ENCODE results near the gene ATCAY.

The ATCAY gene

GRCh38 chr19:3910105-3910504 is 29.6 kb downstream of the ATCAY start:
- Histone ChIP-seq H3K9me3 (ENCODE audit: control insufficient read depth, insufficient read depth, low read length) (0 out of 2 replicates have a peak, but pooled peaks cover 5% of the 10 kb centered on the region), H3K27ac (ENCODE audit: low read depth, low read length) (no peak overlapping the region), H3K27me3 (ENCODE audit: control insufficient read depth, low read length) (no peaks in the 10 kb centered on the region), H3F3A (ENCODE audit: control insufficient read depth, insufficient read depth) (no peaks in the 10 kb centered on the region), H4K20me1 (ENCODE audit: control insufficient read depth, insufficient read depth, low read depth, low read length) (no peaks in the 10 kb centered on the region), H3K4me3 (ENCODE audit: low read length) (no peak overlapping the region), H3K9me2 (replicated peaks; ENCODE audit: control insufficient read depth, low read length) (no peaks in the 10 kb centered on the region), H3K4me1 (ENCODE audit: control insufficient read depth, low read length) (no peaks in the 10 kb centered on the region), H3K36me3 (ENCODE audit: control insufficient read depth, low read length) (no peaks in the 10 kb centered on the region), H3K79me2 (ENCODE audit: control insufficient read depth, low read length) (no peaks in the 10 kb centered on the region), H3K4me2 (ENCODE audit: low read length) (no peak overlapping the region)
- TF ChIP-seq EZH2phosphoT487 (IDR thresholded peaks at IDR 0.05; ENCODE audit: borderline replicate concordance, low read length) (no peak), CTCF (IDR thresholded peaks at IDR 0.05; ENCODE audit: low read depth, low read length, poor library complexity, severe bottlenecking) (no peak)

- Histone ChIP-seq H3K27ac (ENCODE audit: low read depth, low read length) (no peak overlapping the region), H3K27me3 (ENCODE audit: control insufficient read depth, low read length) (peaks cover 5% of the 10 kb centered on the region), H3K36me3 (ENCODE audit: control insufficient read depth, low read length) (no peaks in the 10 kb centered on the region), H3K79me2 (ENCODE audit: control insufficient read depth, low read length) (no peaks in the 10 kb centered on the region), H3K4me2 (ENCODE audit: low read length) (no peak overlapping the region), H3K9me3 (ENCODE audit: control insufficient read depth, insufficient read depth, low read length) (0 out of 2 replicates have a peak, but pooled peaks cover 5% of the 10 kb centered on the region), H3F3A (ENCODE audit: control insufficient read depth, insufficient read depth) (no peaks in the 10 kb centered on the region), H3K9me2 (replicated peaks; ENCODE audit: control insufficient read depth, low read length) (no peaks in the 10 kb centered on the region), H3K4me3 (ENCODE audit: low read length) (no peak overlapping the region), H4K20me1 (ENCODE audit: control insufficient read depth, insufficient read depth, low read depth, low read length) (no peaks in the 10 kb centered on the region), H3K4me1 (ENCODE audit: control insufficient read depth, low read length) (no peaks in the 10 kb centered on the region)
- TF ChIP-seq CTCF (IDR thresholded peaks at IDR 0.05; ENCODE audit: low read depth, low read length, poor library complexity, severe bottlenecking), result no peak
- no peak for TF ChIP-seq EZH2phosphoT487 (IDR thresholded peaks at IDR 0.05; ENCODE audit: borderline replicate concordance, low read length)
Measured at GRCh38 chr19:3914199-3914598, 33.7 kb downstream of the ATCAY start.

- no peak overlapping the region for H3K27ac ChIP-seq (ENCODE audit: low read depth, low read length)
- H3K4me1 ChIP-seq (ENCODE audit: control insufficient read depth, low read length), result no peaks in the 10 kb centered on the region
- H3K36me3 ChIP-seq (ENCODE audit: control insufficient read depth, low read length), result no peaks in the 10 kb centered on the region
- no peak overlapping the region for H3K4me2 ChIP-seq (ENCODE audit: low read length)
- H3F3A ChIP-seq (ENCODE audit: control insufficient read depth, insufficient read depth), result no peaks in the 10 kb centered on the region
- peaks cover 5% of the 10 kb centered on the region for H3K27me3 ChIP-seq (ENCODE audit: control insufficient read depth, low read length)
- H3K79me2 ChIP-seq (ENCODE audit: control insufficient read depth, low read length), result no peaks in the 10 kb centered on the region
- H3K9me2 ChIP-seq (replicated peaks; ENCODE audit: control insufficient read depth, low read length), result no peaks in the 10 kb centered on the region
- no peaks in the 10 kb centered on the region for H4K20me1 ChIP-seq (ENCODE audit: control insufficient read depth, insufficient read depth, low read depth, low read length)
- H3K4me3 ChIP-seq (ENCODE audit: low read length), result no peak overlapping the region
- no peaks in the 10 kb centered on the region for H3K9me3 ChIP-seq (ENCODE audit: control insufficient read depth, insufficient read depth, low read length)
- no peak for TF ChIP-seq CTCF (IDR thresholded peaks at IDR 0.05; ENCODE audit: low read depth, low read length, poor library complexity, severe bottlenecking)
- no peak for TF ChIP-seq EZH2phosphoT487 (IDR thresholded peaks at IDR 0.05; ENCODE audit: borderline replicate concordance, low read length)
Measured at GRCh38 chr19:3916033-3916432, 35.5 kb downstream of the ATCAY start.

GRCh38 chr19:3919793-3920192 is 39.3 kb downstream of the ATCAY start:
- peaks cover 5% of the 10 kb centered on the region for H3K27me3 ChIP-seq (ENCODE audit: control insufficient read depth, low read length)
- no peak for TF ChIP-seq EZH2phosphoT487 (IDR thresholded peaks at IDR 0.05; ENCODE audit: borderline replicate concordance, low read length)
- TF ChIP-seq CTCF (IDR thresholded peaks at IDR 0.05; ENCODE audit: low read depth, low read length, poor library complexity, severe bottlenecking), result no peak

More at GRCh38 chr19:3919793-3920192, 39.3 kb downstream of the ATCAY start:
- no peak overlapping the region for H3K27ac ChIP-seq (ENCODE audit: low read depth, low read length)
- no peaks in the 10 kb centered on the region for H3K4me1 ChIP-seq (ENCODE audit: control insufficient read depth, low read length)
- H3K79me2 ChIP-seq (ENCODE audit: control insufficient read depth, low read length), result no peaks in the 10 kb centered on the region
- no peaks in the 10 kb centered on the region for H3K9me3 ChIP-seq (ENCODE audit: control insufficient read depth, insufficient read depth, low read length)
- no peak overlapping the region for H3K4me3 ChIP-seq (ENCODE audit: low read length)
- no peaks in the 10 kb centered on the region for H3K9me2 ChIP-seq (replicated peaks; ENCODE audit: control insufficient read depth, low read length)
- no peak overlapping the region for H3K4me2 ChIP-seq (ENCODE audit: low read length)
- H4K20me1 ChIP-seq (ENCODE audit: control insufficient read depth, insufficient read depth, low read depth, low read length), result no peaks in the 10 kb centered on the region
- no peaks in the 10 kb centered on the region for H3F3A ChIP-seq (ENCODE audit: control insufficient read depth, insufficient read depth)
- no peaks in the 10 kb centered on the region for H3K36me3 ChIP-seq (ENCODE audit: control insufficient read depth, low read length)

All from DOHH2 (cell line).